HPDE6-E6E7 (cell line): ENCODE measurements around the gene DHX35.
A peak's percentile ranks its signal among the peaks of the same experiment; 100 is the strongest.
"Not testable (repeated sequence)": the region's sequence is repeated elsewhere in the genome, so short reads cannot be mapped to it uniquely, and the experiment has no call there.

ENCODE experiments used
- DNase-seq: peaks from one replicate; pipeline ENCODE4 v3.0.0; 2011; ENCODE audit warnings: missing footprints; ENCODE audit errors: extremely low spot score

DHX35 gene

GRCh38 chr20:38979842-38980241, 17.7 kb downstream of the DHX35 start:
- no peak for DNase-seq

GRCh38 chr20:38982291-38982690, 20.1 kb downstream of the DHX35 start:
- DNase-seq: no peak

GRCh38 chr20:38985060-38985459, 22.9 kb downstream of the DHX35 start:
- no peak for DNase-seq

GRCh38 chr20:38985603-38986170, 23.5 kb downstream of the DHX35 start:
- DNase-seq: no peak

GRCh38 chr20:38986663-38987062, 24.5 kb downstream of the DHX35 start:
- DNase-seq: no peak

GRCh38 chr20:38987777-38988176, 25.6 kb downstream of the DHX35 start:
- DNase-seq: no peak

GRCh38 chr20:38990728-38991127, 28.6 kb downstream of the DHX35 start:
- DNase-seq: no peak

GRCh38 chr20:38991814-38992704, 29.9 kb downstream of the DHX35 start:
- no peak for DNase-seq

- DNase-seq: no peak
These were observed 33.4 kb downstream of the DHX35 start for GRCh38 chr20:38995536-38996044.

GRCh38 chr20:38996866-38997265, 34.7 kb downstream of the DHX35 start:
- not testable (repeated sequence) for DNase-seq

GRCh38 chr20:38997622-38998021, 35.5 kb downstream of the DHX35 start:
- DNase-seq: no peak

- DNase-seq: no peak
These were observed 37.1 kb downstream of the DHX35 start for GRCh38 chr20:38999217-38999616.

- no peak for DNase-seq
These were observed 38.1 kb downstream of the DHX35 start for GRCh38 chr20:38999965-39000910.

- peak; percentile 71 for DNase-seq
These were observed 42.4 kb downstream of the DHX35 start for GRCh38 chr20:39004508-39004907.

- DNase-seq: no peak
These were observed 47.2 kb downstream of the DHX35 start for GRCh38 chr20:39009348-39009747.

- no peak for DNase-seq
These were observed 48.4 kb downstream of the DHX35 start for GRCh38 chr20:39010496-39010895.

- no peak for DNase-seq
These were observed 51.5 kb downstream of the DHX35 start for GRCh38 chr20:39013662-39014109.

- peak; percentile 49 for DNase-seq
These were observed 53.9 kb downstream of the DHX35 start for GRCh38 chr20:39016041-39016440.

GRCh38 chr20:39016506-39016905, 54.4 kb downstream of the DHX35 start:
- DNase-seq: no peak

- no peak for DNase-seq
These were observed 56.9 kb downstream of the DHX35 start for GRCh38 chr20:39019027-39019426.

- no peak for DNase-seq
These were observed 57.7 kb downstream of the DHX35 start for GRCh38 chr20:39019805-39020325.

- DNase-seq: no peak
These were observed 59.6 kb downstream of the DHX35 start for GRCh38 chr20:39021748-39022147.
